SK-N-SH (cell line): ENCODE measurements around the gene PTPN4. TPM values are rescaled to one million over a fixed set of nuclear protein-coding genes. Genes with fewer than 3 reads are reported as not detected.
"Not testable (repeated sequence)": the region's sequence is repeated elsewhere in the genome, so short reads cannot be mapped to it uniquely, and the experiment has no call there.

Source experiments
- CTCF ChIA-PET: fragments of 300-600, 350-600 bp; formaldehyde crosslinking; extraction: SDS; loops from one replicate; lab custom pipeline; 2021; lab: Yijun Ruan, JAX
- POLR2A ChIA-PET: fragments of 350-600 bp; sonication (Branson Sonifier 250); formaldehyde crosslinking; extraction: SDS; loops from one replicate; lab custom pipeline; 2020; ENCODE audit warnings: antibody characterized with exemption, inconsistent platforms; lab: Yijun Ruan, JAX
- DNase-seq: peaks from one replicate; pipeline ENCODE4 v3.0.0; 2012
- H2AFZ ChIP-seq: fragments of 200-600 bp; sonication (generic); 2 replicates; pipeline ENCODE4 v1.8.1; 2016; ENCODE audit warnings: antibody characterized with exemption, mild to moderate bottlenecking, low read depth
- H3F3A ChIP-seq: fragments of 200-600 bp; sonication (generic); replicated peaks from 2 replicates; pipeline ENCODE3; 2016; ENCODE audit warnings: antibody characterized with exemption, mild to moderate bottlenecking; ENCODE audit not compliant: insufficient read depth
- H3K27ac ChIP-seq, 2 experiments: fragments of 200-500 bp in 1 of 2; fragments of 200-600 bp in 1 of 2; sonication (Bioruptor generic) in 1 of 2; sonication (generic), shearing (Covaris generic) in 1 of 2; 2 replicates each; pipeline versions ENCODE4 v1.5.1 to v1.6.1; 2014 to 2016; ENCODE audit warnings: low read depth in 2 of 2, inconsistent platforms in 1 of 2, low read length in 1 of 2, mild to moderate bottlenecking in 1 of 2, mixed read lengths in 1 of 2
- H3K27me3 ChIP-seq: fragments of 200-600 bp; sonication (generic), shearing (Covaris generic); 2 replicates; pipeline ENCODE4 v1.6.1; 2016; ENCODE audit warnings: mixed run types; ENCODE audit not compliant: insufficient read depth
- H3K36me3 ChIP-seq, 2 experiments: fragments of 200-500 bp in 1 of 2; fragments of 200-600 bp in 1 of 2; sonication (Bioruptor generic) in 1 of 2; sonication (generic) in 1 of 2; replicated peaks in 1 of 2; 2 replicates each; pipeline versions ENCODE3 to v1.5.1; 2014 to 2016; ENCODE audit warnings: low read length in 1 of 2, mild to moderate bottlenecking in 1 of 2; ENCODE audit not compliant: insufficient read depth in 2 of 2, control insufficient read depth in 1 of 2
- H3K4me1 ChIP-seq, 2 experiments: fragments of 200-500 bp in 1 of 2; fragments of 200-600 bp in 1 of 2; sonication (Bioruptor generic) in 1 of 2; sonication (generic), shearing (Covaris generic) in 1 of 2; 2 replicates each; pipeline versions ENCODE4 v1.5.1 to v1.6.1; 2014 to 2016; ENCODE audit warnings: low read depth in 1 of 2, low read length in 1 of 2, mixed run types in 1 of 2; ENCODE audit not compliant: insufficient read depth in 2 of 2, control insufficient read depth in 1 of 2
- H3K4me2 ChIP-seq: fragments of 200-600 bp; sonication (generic), shearing (Covaris generic); 2 replicates; pipeline ENCODE4 v1.6.1; 2017; ENCODE audit warnings: mixed run types
- H3K4me3 ChIP-seq, 2 experiments: fragments of 200-500 bp in 1 of 2; fragments of 200-600 bp in 1 of 2; sonication (Bioruptor generic) in 1 of 2; sonication (generic), shearing (Covaris generic) in 1 of 2; 2 replicates each; pipeline versions ENCODE4 v1.5.1 to v1.8.1; 2014 to 2016; ENCODE audit warnings: low read depth in 2 of 2, inconsistent platforms in 1 of 2, low read length in 1 of 2, mild to moderate bottlenecking in 1 of 2, mixed read lengths in 1 of 2, moderate library complexity in 1 of 2
- H3K79me2 ChIP-seq: fragments of 200-600 bp; sonication (generic); 2 replicates; pipeline ENCODE4 v1.8.1; 2017; ENCODE audit warnings: mild to moderate bottlenecking; ENCODE audit not compliant: insufficient read depth
- H3K9ac ChIP-seq: fragments of 200-600 bp; sonication (generic); 2 replicates; pipeline ENCODE4 v1.6.1; 2017; ENCODE audit warnings: mixed run types
- H3K9me2 ChIP-seq: fragments of 200-600 bp; sonication (generic); 2 replicates; pipeline ENCODE4 v1.6.1; 2017; ENCODE audit warnings: mixed run types
- H3K9me3 ChIP-seq: fragments of 200-600 bp; sonication (generic); 2 replicates; pipeline ENCODE4 v1.6.1; 2017; ENCODE audit warnings: mixed run types, mild to moderate bottlenecking, moderate library complexity
- H4K20me1 ChIP-seq: fragments of 200-600 bp; sonication (generic); 2 replicates; pipeline ENCODE4 v1.6.1; 2017; ENCODE audit warnings: mild to moderate bottlenecking, mixed run types; ENCODE audit not compliant: insufficient read depth
- EP300 ChIP-seq, 2 experiments: IDR thresholded peaks; 2 replicates each; pipeline versions ENCODE4 v1.4.0 to v1.6.1; 2012; ENCODE audit warnings: borderline replicate concordance in 1 of 2, low read depth in 1 of 2, low read length in 1 of 2
- JUND ChIP-seq: IDR thresholded peaks from 2 replicates; pipeline ENCODE4 v1.4.0; 2012
- RAD21 ChIP-seq: IDR thresholded peaks from 2 replicates; pipeline ENCODE4 v1.6.1; 2012; ENCODE audit warnings: mild to moderate bottlenecking, low read length
- WGBS: methylation state at CpG from one replicate; pipeline ENCODE4 v1.1.6; 2017; ENCODE audit warnings: low lambda C conversion rate; 5-methylcytosine and 5-hydroxymethylcytosine counted together
- polyA plus RNA-seq, 3 experiments: library from polyadenylated mRNA; depleted of rRNA; stranded (reverse); fragments of >200 nt; gene quantifications; 2 replicates each; pipeline ENCODE4 v1.2.3, GENCODE V29; 2012
- TF ChIP-seq, protein P1 (sequence below): IDR thresholded peaks from 2 replicates; pipeline ENCODE4 v1.4.0; 2012; ENCODE audit warnings: low read depth, borderline replicate concordance
- TF ChIP-seq, protein P2 (sequence below): IDR thresholded peaks from 2 replicates; pipeline ENCODE4 v1.4.0; 2012; ENCODE audit warnings: low read depth
- TF ChIP-seq, protein P3 (sequence below): IDR thresholded peaks from 2 replicates; pipeline ENCODE4; 2012
- TF ChIP-seq, protein P4 (sequence below): IDR thresholded peaks from 2 replicates; pipeline ENCODE4 v1.4.0; 2012; ENCODE audit warnings: low read depth, borderline replicate concordance
- TF ChIP-seq, protein P5 (sequence below): fragments of 150-350 bp; IDR thresholded peaks from 2 replicates; pipeline ENCODE4 v1.6.1; 2016; ENCODE audit warnings: mild to moderate bottlenecking, low read depth, low read length

Gene PTPN4
- polyA plus RNA-seq, 1 of the 3 experiments (the other 2 are of a cell fraction): 6.2 TPM

DNA sequence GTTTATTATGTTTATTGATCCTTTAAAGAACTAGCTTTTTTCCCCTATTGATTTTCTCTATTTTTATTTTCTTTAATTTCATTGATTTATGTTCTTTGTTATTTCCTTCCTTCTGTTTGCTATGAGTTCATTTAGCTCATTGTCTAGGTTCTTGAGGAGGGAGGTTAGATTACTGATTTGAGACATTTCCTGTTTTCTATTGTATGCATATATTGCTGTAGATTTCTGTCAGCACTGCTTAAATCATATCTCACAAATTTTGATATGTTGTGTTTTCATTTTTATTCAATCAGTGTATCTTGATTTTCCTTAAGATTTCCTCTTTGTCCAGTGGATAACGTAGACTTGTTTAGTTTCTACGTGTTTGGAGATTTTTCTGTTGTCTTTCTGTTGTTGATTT is 43.4 kb downstream of the PTPN4 start (continued):
- TF ChIP-seq, protein P1, sequence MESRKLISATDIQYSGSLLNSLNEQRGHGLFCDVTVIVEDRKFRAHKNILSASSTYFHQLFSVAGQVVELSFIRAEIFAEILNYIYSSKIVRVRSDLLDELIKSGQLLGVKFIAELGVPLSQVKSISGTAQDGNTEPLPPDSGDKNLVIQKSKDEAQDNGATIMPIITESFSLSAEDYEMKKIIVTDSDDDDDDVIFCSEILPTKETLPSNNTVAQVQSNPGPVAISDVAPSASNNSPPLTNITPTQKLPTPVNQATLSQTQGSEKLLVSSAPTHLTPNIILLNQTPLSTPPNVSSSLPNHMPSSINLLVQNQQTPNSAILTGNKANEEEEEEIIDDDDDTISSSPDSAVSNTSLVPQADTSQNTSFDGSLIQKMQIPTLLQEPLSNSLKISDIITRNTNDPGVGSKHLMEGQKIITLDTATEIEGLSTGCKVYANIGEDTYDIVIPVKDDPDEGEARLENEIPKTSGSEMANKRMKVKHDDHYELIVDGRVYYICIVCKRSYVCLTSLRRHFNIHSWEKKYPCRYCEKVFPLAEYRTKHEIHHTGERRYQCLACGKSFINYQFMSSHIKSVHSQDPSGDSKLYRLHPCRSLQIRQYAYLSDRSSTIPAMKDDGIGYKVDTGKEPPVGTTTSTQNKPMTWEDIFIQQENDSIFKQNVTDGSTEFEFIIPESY: no peak
- TF ChIP-seq, protein P2, sequence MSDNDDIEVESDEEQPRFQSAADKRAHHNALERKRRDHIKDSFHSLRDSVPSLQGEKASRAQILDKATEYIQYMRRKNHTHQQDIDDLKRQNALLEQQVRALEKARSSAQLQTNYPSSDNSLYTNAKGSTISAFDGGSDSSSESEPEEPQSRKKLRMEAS: no peak
- no peak for TF ChIP-seq JUND

DNA sequence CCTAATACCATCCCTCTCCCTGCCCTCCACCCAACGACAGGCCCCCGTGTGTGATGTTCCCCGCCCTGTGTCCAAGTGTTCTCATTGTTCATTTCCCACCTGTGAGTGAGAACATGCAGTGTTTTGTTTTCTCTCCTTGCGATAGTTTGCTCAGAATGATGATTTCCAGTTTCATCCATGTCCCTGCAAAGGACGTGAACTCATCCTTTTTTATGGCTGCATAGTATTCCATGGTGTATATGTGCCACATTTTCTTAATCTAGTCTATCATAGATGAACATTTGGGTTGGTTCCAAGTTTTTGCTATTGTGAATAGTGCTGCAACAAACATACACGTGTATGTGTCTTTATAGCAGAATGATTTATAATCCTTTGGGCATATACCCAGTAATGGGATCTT is 44.7 kb downstream of the PTPN4 start:
- H3K4me2 ChIP-seq, H3K4me1 ChIP-seq, H3K4me3 ChIP-seq, H3K27me3 ChIP-seq, DNase-seq, H3K9ac ChIP-seq, H3K36me3 ChIP-seq, H4K20me1 ChIP-seq, H3K9me3 ChIP-seq, CTCF ChIA-PET, H3K9me2 ChIP-seq, POLR2A ChIA-PET, H3K27ac ChIP-seq, H2AFZ ChIP-seq: not testable (repeated sequence)
- peaks cover 51% of the 10 kb centered on the region for H3K79me2 ChIP-seq
- 91% methylated on average over 6 of the region's 6 CpGs for WGBS
- H3F3A ChIP-seq: peaks cover 10% of the 10 kb centered on the region

DNA sequence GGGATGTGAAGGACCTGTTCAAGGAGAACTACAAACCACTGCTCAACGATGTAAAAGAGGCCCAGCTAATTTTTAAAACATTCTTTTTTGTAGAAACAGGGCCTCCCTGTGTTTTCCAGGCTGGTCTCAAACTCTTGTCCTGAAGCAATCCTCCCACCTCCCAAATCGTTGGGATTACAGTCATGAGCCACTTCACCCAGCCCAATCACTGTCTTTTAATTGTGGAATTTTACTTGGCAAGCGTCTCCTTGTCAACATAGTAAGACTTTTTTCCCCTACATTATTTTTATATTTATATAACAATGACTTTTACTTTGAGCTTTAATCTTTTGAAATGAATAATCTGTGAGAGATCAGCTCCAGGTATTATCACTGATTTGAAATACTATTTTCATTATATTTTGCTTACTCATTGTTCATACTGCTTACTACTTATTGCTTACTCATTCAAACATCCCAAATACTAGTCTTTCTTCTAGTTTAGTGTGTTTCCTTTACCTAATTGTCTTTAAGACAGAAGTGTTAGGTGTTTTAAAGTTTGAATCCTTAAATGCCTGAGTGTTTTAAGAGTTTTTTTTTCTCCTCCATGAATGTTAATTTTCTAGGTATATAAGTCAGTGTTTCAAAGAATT is 48.9 kb downstream of the PTPN4 start:
- H3K4me1 ChIP-seq: peaks cover 0 to 21% of the 10 kb centered on the region in 2 experiments; a peak in 2 of 4 replicates
- no peaks in the 10 kb centered on the region for H3K9me2 ChIP-seq
- DNase-seq: no peak
- H3K4me3 ChIP-seq: no peak overlapping the region
- TF ChIP-seq, protein P3, sequence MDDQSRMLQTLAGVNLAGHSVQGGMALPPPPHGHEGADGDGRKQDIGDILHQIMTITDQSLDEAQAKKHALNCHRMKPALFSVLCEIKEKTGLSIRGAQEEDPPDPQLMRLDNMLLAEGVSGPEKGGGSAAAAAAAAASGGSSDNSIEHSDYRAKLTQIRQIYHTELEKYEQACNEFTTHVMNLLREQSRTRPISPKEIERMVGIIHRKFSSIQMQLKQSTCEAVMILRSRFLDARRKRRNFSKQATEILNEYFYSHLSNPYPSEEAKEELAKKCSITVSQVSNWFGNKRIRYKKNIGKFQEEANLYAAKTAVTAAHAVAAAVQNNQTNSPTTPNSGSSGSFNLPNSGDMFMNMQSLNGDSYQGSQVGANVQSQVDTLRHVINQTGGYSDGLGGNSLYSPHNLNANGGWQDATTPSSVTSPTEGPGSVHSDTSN: no peak
- TF ChIP-seq EP300 (IDR thresholded peaks at IDR 0.05; ENCODE audit: borderline replicate concordance in 1 of 2, low read depth in 1 of 2, low read length in 1 of 2) (no peak), RAD21 (no peak)
- TF ChIP-seq, protein P4, sequence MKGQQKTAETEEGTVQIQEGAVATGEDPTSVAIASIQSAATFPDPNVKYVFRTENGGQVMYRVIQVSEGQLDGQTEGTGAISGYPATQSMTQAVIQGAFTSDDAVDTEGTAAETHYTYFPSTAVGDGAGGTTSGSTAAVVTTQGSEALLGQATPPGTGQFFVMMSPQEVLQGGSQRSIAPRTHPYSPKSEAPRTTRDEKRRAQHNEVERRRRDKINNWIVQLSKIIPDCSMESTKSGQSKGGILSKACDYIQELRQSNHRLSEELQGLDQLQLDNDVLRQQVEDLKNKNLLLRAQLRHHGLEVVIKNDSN: no peak
- TF ChIP-seq, protein P5, sequence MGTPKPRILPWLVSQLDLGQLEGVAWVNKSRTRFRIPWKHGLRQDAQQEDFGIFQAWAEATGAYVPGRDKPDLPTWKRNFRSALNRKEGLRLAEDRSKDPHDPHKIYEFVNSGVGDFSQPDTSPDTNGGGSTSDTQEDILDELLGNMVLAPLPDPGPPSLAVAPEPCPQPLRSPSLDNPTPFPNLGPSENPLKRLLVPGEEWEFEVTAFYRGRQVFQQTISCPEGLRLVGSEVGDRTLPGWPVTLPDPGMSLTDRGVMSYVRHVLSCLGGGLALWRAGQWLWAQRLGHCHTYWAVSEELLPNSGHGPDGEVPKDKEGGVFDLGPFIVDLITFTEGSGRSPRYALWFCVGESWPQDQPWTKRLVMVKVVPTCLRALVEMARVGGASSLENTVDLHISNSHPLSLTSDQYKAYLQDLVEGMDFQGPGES: no peak
- TF ChIP-seq, protein P2: no peak
- H4K20me1 ChIP-seq: no peaks in the 10 kb centered on the region
- H3K9ac ChIP-seq: peak overlapping the region; percentile 10; the same call in 1 of the 2 replicates
- ChIA-PET CTCF (interaction anchor here (1.0 kb wide), 1 partner anchor 10 kb away, joined by 3 read pairs; no protein-coding TSS in a partner anchor), POLR2A (no interaction called here)
- peaks cover 0 to 10% of the 10 kb centered on the region in 2 experiments for H3K36me3 ChIP-seq
- H3F3A ChIP-seq: peaks cover 24% of the 10 kb centered on the region
- peaks cover 3% of the 10 kb centered on the region; the same call in 1 of the 2 replicates for H3K9me3 ChIP-seq
- peak overlapping the region; percentile 26 for H3K4me2 ChIP-seq
- peak overlapping the region; percentile 8 to 67; a peak in 3 of 4 replicates for H3K27ac ChIP-seq
- no peaks in the 10 kb centered on the region for H3K27me3 ChIP-seq
- H3K79me2 ChIP-seq: peaks cover 30% of the 10 kb centered on the region
- WGBS: 71% methylated on average over 3 of the region's 3 CpGs
- no peak overlapping the region for H2AFZ ChIP-seq
